Left cardiac atrium (tissue), 4 donors: ENCODE data around the gene U2AF1. TPM values are rescaled to one million over a fixed set of nuclear protein-coding genes. Genes with fewer than 3 reads are reported as not detected.
"Not testable (repeated sequence)": the region's sequence is repeated elsewhere in the genome, so short reads cannot be mapped to it uniquely, and the experiment has no call there.

Experiments
- ATAC-seq, 2 donors: fragments of 200-7000 bp; cut with Tn5 transposase; one replicate each; pipeline ENCODE4 v1.9.1; 2020; ENCODE audit warnings: mild to moderate bottlenecking in 2 of 2, moderate library complexity in 2 of 2
- DNase-seq: peaks from one replicate; pipeline ENCODE4 v3.0.0-alpha.2; 2020
- intact Hi-C, 2 donors: fragments of 100-400 bp; cut with DNase I; formaldehyde crosslinking; loops; one replicate each; pipeline versions ENCODE4 v1.14.1 to v1.15.1; 2022 to 2023
- long read RNA-seq: library from polyadenylated mRNA; unstranded; transcript quantifications from one replicate; pipeline ENCODE4 v2.0.0, GENCODE V29; 2021
- total RNA-seq, 2 donors: library from RNA; stranded (reverse); fragmentation: NEBNext Ultra II Directional; extraction: Animal tissue kit (Norgen Biotek cat#: 25700); gene quantifications; one replicate each; pipeline ENCODE4 v1.2.1, GENCODE V29; 2021
- donor health status: DM: no; HTN: yes; CAD: no.
- donor health status: DM: no; HTN: yes; CAD: no; lungs with severe emphysema.
- donor health status: DM: yes; HTN: yes; CAD: no.
- donor health status: Dilated cardiomyopathy.

Gene U2AF1
- total RNA-seq: 1 to 10 TPM; 8.5 to 8.6 TPM
- long read RNA-seq, transcript U2AF1-201 (8 exons, 962 nt): major isoform, 7 of 9 reads
- long read RNA-seq, partial matches to known transcripts: 1 of 9 reads
- long read RNA-seq, other reads (novel, unspliced or antisense): 0 of 9 reads

GRCh38 chr21:43106965-43107793 lies at the start of gene U2AF1:
TSS of gene U2AF1 (minus strand) at chr21:43107570. CDS start at chr21:43107494, 76 bp downstream.
- ATAC-seq: peak; percentile 99
- intact Hi-C loops, DNase-seq: not testable (repeated sequence)

- ATAC-seq, intact Hi-C loops, DNase-seq: not testable (repeated sequence)
Observed at GRCh38 chr21:43153601-43154000, 46.2 kb upstream of the U2AF1 start.

GRCh38 chr21:43149344-43149743 lies 42.0 kb upstream of the U2AF1 start:
- DNase-seq, intact Hi-C loops, ATAC-seq: not testable (repeated sequence)

GRCh38 chr21:43147999-43148398 lies 40.6 kb upstream of the U2AF1 start:
- intact Hi-C loops, DNase-seq: not testable (repeated sequence)
- ATAC-seq: peak in 1 of 2 donors; percentile 50

- ATAC-seq, intact Hi-C loops, DNase-seq: not testable (repeated sequence)
Observed at GRCh38 chr21:43146637-43147036, 39.3 kb upstream of the U2AF1 start.

- intact Hi-C loops, DNase-seq, ATAC-seq: not testable (repeated sequence)
Observed at GRCh38 chr21:43141407-43141806, 34.0 kb upstream of the U2AF1 start.

GRCh38 chr21:43138944-43139343 lies 31.6 kb upstream of the U2AF1 start:
- DNase-seq, intact Hi-C loops: not testable (repeated sequence)
- ATAC-seq: peak; percentile 50 to 62

GRCh38 chr21:43134520-43134919 lies 27.1 kb upstream of the U2AF1 start:
- intact Hi-C loops, DNase-seq, ATAC-seq: not testable (repeated sequence)

GRCh38 chr21:43130094-43130493 lies 22.7 kb upstream of the U2AF1 start:
- intact Hi-C loops: not testable (repeated sequence)
- ATAC-seq: peak in 1 of 2 donors; percentile 21

GRCh38 chr21:43115956-43116355 lies 8.6 kb upstream of the U2AF1 start:
- DNase-seq, ATAC-seq, intact Hi-C loops: not testable (repeated sequence)

More at GRCh38 chr21:43130094-43130493, 22.7 kb upstream of the U2AF1 start:
- DNase-seq: not testable (repeated sequence)

GRCh38 chr21:43114483-43114882 lies 7.1 kb upstream of the U2AF1 start:
- intact Hi-C loops, DNase-seq, ATAC-seq: not testable (repeated sequence)

- intact Hi-C loops, DNase-seq: not testable (repeated sequence)
Observed at GRCh38 chr21:43109006-43109405, 1.6 kb upstream of the U2AF1 start.

GRCh38 chr21:43108177-43108576 lies 807 bp upstream of the U2AF1 start:
- intact Hi-C loops: not testable (repeated sequence)
- ATAC-seq: peak in 1 of 2 donors; percentile 13

More at GRCh38 chr21:43109006-43109405, 1.6 kb upstream of the U2AF1 start:
- not testable (repeated sequence) for ATAC-seq

GRCh38 chr21:43107794-43108137 lies 396 bp upstream of the U2AF1 start:
- DNase-seq, intact Hi-C loops: not testable (repeated sequence)
- ATAC-seq: peak in 1 of 2 donors; percentile 24

More at GRCh38 chr21:43108177-43108576, 807 bp upstream of the U2AF1 start:
- not testable (repeated sequence) for DNase-seq

GRCh38 chr21:43104642-43105041 lies 2.7 kb downstream of the U2AF1 start:
- intact Hi-C loops, DNase-seq, ATAC-seq: not testable (repeated sequence)

GRCh38 chr21:43102281-43102680 lies 5.1 kb downstream of the U2AF1 start:
- intact Hi-C loops, ATAC-seq, DNase-seq: not testable (repeated sequence)

GRCh38 chr21:43101676-43102075 lies 5.7 kb downstream of the U2AF1 start:
- intact Hi-C loops, ATAC-seq, DNase-seq: not testable (repeated sequence)

- ATAC-seq, intact Hi-C loops, DNase-seq: not testable (repeated sequence)
Observed at GRCh38 chr21:43101000-43101399, 6.4 kb downstream of the U2AF1 start.

- peak in 1 of 2 donors; percentile 44 for ATAC-seq
- intact Hi-C loops, DNase-seq: not testable (repeated sequence)
Observed at GRCh38 chr21:43091979-43092614, 15.3 kb downstream of the U2AF1 start.
